Heart left ventricle (tissue), 13 donors: ENCODE measurements around the gene SERINC5.

Source experiments
- CTCF ChIP-seq, 12 donors: fragments of 200-600 bp; sonication (generic) in 4 of 12; IDR thresholded peaks; one replicate each; pipeline versions ENCODE4 v1.5.0 to v1.8.0; 2018 to 2022; ENCODE audit warnings: antibody characterized with exemption in 12 of 12, mild to moderate bottlenecking in 5 of 12
- POLR2A ChIP-seq, 2 donors: fragments of 450-650 bp; IDR thresholded peaks; one replicate each; pipeline ENCODE4 v1.6.1; 2017; ENCODE audit warnings: antibody characterized with exemption in 2 of 2, mild to moderate bottlenecking in 2 of 2, moderate library complexity in 2 of 2
- donor health status: ischemic (EF 13 %, LVEDD 7.1; RV severe dilation, severe dysfunction).
- donor health status: DM: no; HTN: yes; CAD: no.
- donor health status: DM: no; HTN: no; CAD: no.
- donor health status: ischemic (EF 25% LVEDD 6.9; RV normal size, moderate dysfunction).
- donor health status: ischemic (EF 25% LVEDD 5.7; RV mildly dilated, moderate dysfunction).
- donor health status: ischemic (EF 35%, LVEDD 5.7; RV mildly dilated, moderate dysfunction).
- donor health status: nonischemic (EF 11% LVEDD 7.7; RV severe dilation, severe dysfunction).
- donor health status: DM: yes; HTN: yes; CAD: no.
- donor health status: PGD.
- donor health status: ischemic (EF 29% LVEDD 5.4; RV normal size, mild dysfunction).
- donor health status: nonischemic (EF 23%, LVEDD 6.1; RV moderate dilation, normal function).

- peak; percentile 20 to 61 (median 48) for TF ChIP-seq CTCF (IDR thresholded peaks at IDR 0.05)
- TF ChIP-seq POLR2A (IDR thresholded peaks at IDR 0.05): no peak
Observed at GRCh38 chr5:80275347-80275746, 19.5 kb upstream of the SERINC5 start.
